Keratinocyte (primary cell): ENCODE results near the gene STAB2. TPM values are rescaled to one million over a fixed set of nuclear protein-coding genes. Genes with fewer than 3 reads are reported as not detected.

ENCODE experiments used
- DNase-seq: peaks from one replicate; pipeline ENCODE4 v3.0.0-alpha.2; 2011; ENCODE audit warnings: low read depth, missing footprints, low spot score
- FAIRE-seq: peaks from 2 replicates; lab custom pipeline; 2011; peaks lifted over from hg19 to GRCh38; lab: Jason Lieb, UNC
- H2AFZ ChIP-seq: 2 replicates; pipeline ENCODE4 v1.6.0; 2012; ENCODE audit warnings: low read length, control low read depth, inconsistent platforms; ENCODE audit not compliant: control insufficient read depth
- H3K27ac ChIP-seq: 2 replicates; pipeline ENCODE4 v1.5.1; 2011; ENCODE audit warnings: low read length; ENCODE audit not compliant: control insufficient read depth, insufficient read depth
- H3K27me3 ChIP-seq: 3 replicates; pipeline ENCODE4 v1.6.0; 2011; ENCODE audit warnings: low read length; ENCODE audit not compliant: control insufficient read depth, insufficient read depth; ENCODE audit errors: extremely low read depth
- H3K36me3 ChIP-seq, 2 experiments: 2 replicates in 1 of 2; 3 replicates in 1 of 2; pipeline ENCODE4 v1.5.1; 2011; ENCODE audit warnings: low read length in 2 of 2, mild to moderate bottlenecking in 1 of 2; ENCODE audit not compliant: control insufficient read depth in 2 of 2, insufficient read depth in 2 of 2; ENCODE audit errors: extremely low read depth in 1 of 2
- H3K4me1 ChIP-seq: 3 replicates; pipeline ENCODE4 v1.5.1; 2011; ENCODE audit warnings: low read length; ENCODE audit not compliant: control insufficient read depth, insufficient read depth; ENCODE audit errors: extremely low read depth
- H3K4me2 ChIP-seq: 3 replicates; pipeline ENCODE4 v1.6.0; 2011; ENCODE audit warnings: low read depth, low read length; ENCODE audit not compliant: control insufficient read depth, insufficient read depth; ENCODE audit errors: extremely low read depth
- H3K4me3 ChIP-seq, 3 experiments: fragments of 200-600 bp in 1 of 3; sonication (generic) in 1 of 3; 2 replicates in 2 of 3; 3 replicates in 1 of 3; pipeline ENCODE4 v1.5.1; 2011 to 2016; ENCODE audit warnings: low read length in 3 of 3, mild to moderate bottlenecking in 3 of 3, control low read depth in 2 of 3, inconsistent platforms in 1 of 3, low read depth in 1 of 3, mixed read lengths in 1 of 3, mixed run types in 1 of 3, moderate library complexity in 1 of 3; ENCODE audit not compliant: control insufficient read depth in 2 of 3, insufficient read depth in 2 of 3; ENCODE audit errors: extremely low read depth in 1 of 3
- H3K79me2 ChIP-seq: 2 replicates; pipeline ENCODE4 v1.6.0; 2012; ENCODE audit warnings: low read length; ENCODE audit not compliant: control insufficient read depth, insufficient read depth
- H3K9ac ChIP-seq: 3 replicates; pipeline ENCODE4 v1.6.0; 2011; ENCODE audit warnings: low read length; ENCODE audit not compliant: control insufficient read depth, insufficient read depth; ENCODE audit errors: extremely low read depth
- H3K9me1 ChIP-seq: 3 replicates; pipeline ENCODE4 v1.6.0; 2011; ENCODE audit warnings: low read length; ENCODE audit not compliant: control insufficient read depth, insufficient read depth; ENCODE audit errors: extremely low read depth
- H3K9me3 ChIP-seq: 2 replicates; pipeline ENCODE4 v1.5.1; 2012; ENCODE audit warnings: low read depth, low read length; ENCODE audit not compliant: control insufficient read depth
- H4K20me1 ChIP-seq: 3 replicates; pipeline ENCODE4 v1.6.0; 2011; ENCODE audit warnings: low read length; ENCODE audit not compliant: control insufficient read depth, insufficient read depth; ENCODE audit errors: extremely low read depth
- CTCF ChIP-seq, 3 experiments: IDR thresholded peaks in 1 of 3; conservative IDR thresholded peaks in 1 of 3; optimal IDR thresholded peaks in 1 of 3; 2 replicates in 2 of 3; 3 replicates in 1 of 3; pipeline versions ENCODE3 to v1.5.1; 2011; ENCODE audit warnings: low read length in 3 of 3, mild to moderate bottlenecking in 3 of 3, moderate library complexity in 2 of 3, control low read depth in 1 of 3, inconsistent platforms in 1 of 3; ENCODE audit not compliant: insufficient read depth in 2 of 3; ENCODE audit errors: extremely low read depth in 1 of 3
- EZH2 ChIP-seq: IDR thresholded peaks from one replicate; pipeline ENCODE4 v1.6.1; 2012; ENCODE audit warnings: inconsistent platforms, mild to moderate bottlenecking, low read length, moderate library complexity
- dilution Hi-C: fragments of 300-500 bp; cut with MboI; formaldehyde crosslinking; loops from one replicate; pipeline ENCODE4 v1.7.0; 2020; ENCODE audit warnings: low sequenced_read_pairs; ENCODE audit not compliant: extremely low pct_ligation_motif_present
- polyA plus RNA-seq, 5 experiments: library from polyadenylated mRNA; depleted of rRNA in 3 of 5; stranded (reverse) in 3 of 5; stranded (forward) in 1 of 5; unstranded in 1 of 5; fragments of >200 nt; gene quantifications; 1 replicate in 1 of 5; 2 replicates in 3 of 5; 3 replicates in 1 of 5; pipeline versions ENCODE4 v1.2.1 to v1.2.3, GENCODE V29; 2011 to 2012; ENCODE audit warnings: missing spikeins in 2 of 5, low read depth in 1 of 5, low replicate concordance in 1 of 5

STAB2 gene
- polyA plus RNA-seq, 1 donor (not counting 4 experiments of a cell fraction or from before 2014, with no cell fraction given): not detected

GRCh38 chr12:103546959-103547358 lies 40.1 kb upstream of the STAB2 start:
- no peak overlapping the region for H3K4me3 ChIP-seq
- no peaks in the 10 kb centered on the region for H3K9me1 ChIP-seq
- no peaks in the 10 kb centered on the region for H3K36me3 ChIP-seq
- no peaks in the 10 kb centered on the region for H4K20me1 ChIP-seq
- H3K4me1 ChIP-seq: peaks cover 4% of the 10 kb centered on the region
- H3K4me2 ChIP-seq: no peak overlapping the region
- no peak for FAIRE-seq
- dilution Hi-C loops: no loop called here
- no peaks in the 10 kb centered on the region for H3K79me2 ChIP-seq
- no peak for DNase-seq
- no peaks in the 10 kb centered on the region for H3K9me3 ChIP-seq
- no peak overlapping the region for H3K9ac ChIP-seq
- H2AFZ ChIP-seq: no peak overlapping the region
- no peak overlapping the region for H3K27ac ChIP-seq
- H3K27me3 ChIP-seq: no peaks in the 10 kb centered on the region
- no peak for TF ChIP-seq CTCF (optimal IDR thresholded peaks at IDR 0.05 in 1 of 3, IDR thresholded peaks at IDR 0.05 in 1 of 3, conservative IDR thresholded peaks at IDR 0.05 in 1 of 3; ENCODE audit: extremely low read depth in 1 of 3, insufficient read depth in 2 of 3, low read length in 3 of 3)
- TF ChIP-seq EZH2: no peak

GRCh38 chr12:103547376-103547775 lies 39.7 kb upstream of the STAB2 start:
- dilution Hi-C loops: no loop called here
- no peaks in the 10 kb centered on the region for H3K36me3 ChIP-seq
- no peak overlapping the region for H3K27ac ChIP-seq
- no peak for DNase-seq
- no peak for TF ChIP-seq EZH2
- no peak for TF ChIP-seq CTCF (optimal IDR thresholded peaks at IDR 0.05 in 1 of 3, IDR thresholded peaks at IDR 0.05 in 1 of 3, conservative IDR thresholded peaks at IDR 0.05 in 1 of 3; ENCODE audit: extremely low read depth in 1 of 3, insufficient read depth in 2 of 3, low read length in 3 of 3)
- no peak overlapping the region for H3K9ac ChIP-seq
- no peaks in the 10 kb centered on the region for H3K27me3 ChIP-seq
- no peak overlapping the region for H2AFZ ChIP-seq
- H4K20me1 ChIP-seq: no peaks in the 10 kb centered on the region
- no peak for FAIRE-seq
- H3K4me3 ChIP-seq: no peak overlapping the region
- H3K9me3 ChIP-seq: no peaks in the 10 kb centered on the region
- H3K4me2 ChIP-seq: no peak overlapping the region
- H3K4me1 ChIP-seq: peaks cover 4% of the 10 kb centered on the region
- H3K9me1 ChIP-seq: no peaks in the 10 kb centered on the region
- H3K79me2 ChIP-seq: no peaks in the 10 kb centered on the region
